Gastroesophageal sphincter (tissue), 4 donors: Measurements from ENCODE around the gene DEFB118. TPM values are rescaled to one million over a fixed set of nuclear protein-coding genes. Genes with fewer than 3 reads are reported as not detected.

ENCODE experiments used
- small RNA-seq, 4 donors: library from RNA; depleted of rRNA; stranded (forward); fragments of <200 nt; gene quantifications; one replicate each; pipeline ENCODE3, GENCODE V24; 2016
- total RNA-seq, 4 donors: library from RNA; depleted of rRNA; stranded (reverse); fragments of >200 nt; gene quantifications; one replicate each; pipeline ENCODE4 v1.1.0, GENCODE V29; 2016

The DEFB118 gene
- total RNA-seq, 4 donors from 2014 or later: not detected

Small RNAs within 50 kb of the gene (small RNA-seq; reads per million reads assigned to genes)
- 0 reads per million in 4 donors for gene DEFB117
- 0 reads per million in 4 donors for gene RF00561
- 0 reads per million in 4 donors for gene RNA5SP480

Other genes starting within 250 kb of the DEFB118 start
- gene DEFB115, start 110.9 kb upstream of the DEFB118 start, total RNA-seq: not detected
- not detected for gene DEFB116, start 60.0 kb upstream of the DEFB118 start, total RNA-seq
- not detected for gene DEFB119, start 22.0 kb downstream of the DEFB118 start, total RNA-seq
- not detected for gene DEFB121, start 37.6 kb downstream of the DEFB118 start, total RNA-seq
- not detected for gene DEFB123, start 72.0 kb downstream of the DEFB118 start, total RNA-seq
- 1 to 10 TPM in 1 of 4 donors, not detected in 3; 2.0 TPM for gene DEFB124, start 106.5 kb downstream of the DEFB118 start, total RNA-seq
- gene REM1, start 106.7 kb downstream of the DEFB118 start, total RNA-seq: 1 to 10 TPM; 3.2 to 7.1 (median 5.4) TPM
- 10 to 100 TPM; 39.1 to 55.9 (median 44.8) TPM for gene HM13, start 145.8 kb downstream of the DEFB118 start, total RNA-seq
- 100 to 1,000 TPM; 221 to 714 (median 372) TPM for gene ID1, start 236.7 kb downstream of the DEFB118 start, total RNA-seq